IMR-90 (cell line): ENCODE measurements around the gene ADGRB3. TPM values are rescaled to one million over a fixed set of nuclear protein-coding genes. Genes with fewer than 3 reads are reported as not detected.

Source experiments
- ATAC-seq: fragments of 200-7000 bp; cut with Tn5 transposase; 2 replicates; pipeline ENCODE4 v1.9.1; 2020; ENCODE audit warnings: low read depth, mild to moderate bottlenecking, moderate library complexity
- BruUV-seq: library from RNA; stranded (reverse); fragments of 400-500 nt; replicated peaks from 2 replicates; lab custom pipeline; 2021; lab: Mats Ljungman, UMichigan
- CTCF ChIA-PET: fragments of 300-600 bp; formaldehyde crosslinking; extraction: SDS; loops from one replicate; lab custom pipeline; 2021; ENCODE audit warnings: antibody characterized with exemption; lab: Yijun Ruan, JAX
- POLR2A ChIA-PET: fragments of 300-600 bp; sonication (Branson Sonifier 250); formaldehyde crosslinking; loops from one replicate; lab custom pipeline; 2022; ENCODE audit warnings: antibody characterized with exemption; ENCODE audit not compliant: unreplicated experiment; lab: Charles Lee
- DNase-seq: peaks from one replicate; pipeline ENCODE4 v3.0.0; 2013
- H2AFZ ChIP-seq: replicated peaks from 2 replicates; pipeline ENCODE3; 2013; ENCODE audit warnings: low read length, mild to moderate bottlenecking; ENCODE audit not compliant: poor library complexity
- H2AK5ac ChIP-seq: 2 replicates; pipeline ENCODE4 v1.6.1; 2013; ENCODE audit warnings: low read depth, low read length, inconsistent platforms
- H2AK9ac ChIP-seq: replicated peaks from 2 replicates; pipeline ENCODE3; 2013; ENCODE audit warnings: mild to moderate bottlenecking, low read depth, low read length, moderate library complexity; ENCODE audit not compliant: poor library complexity
- H2BK120ac ChIP-seq: 2 replicates; pipeline ENCODE4 v1.6.1; 2013; ENCODE audit warnings: low read depth, low read length, inconsistent platforms
- H2BK15ac ChIP-seq: 3 replicates; pipeline ENCODE4 v1.6.1; 2013; ENCODE audit warnings: low read depth, low read length, inconsistent platforms
- H2BK20ac ChIP-seq: 2 replicates; pipeline ENCODE4 v1.6.1; 2013; ENCODE audit warnings: low read depth, mild to moderate bottlenecking, inconsistent platforms, low read length, moderate library complexity
- H2BK5ac ChIP-seq: 2 replicates; pipeline ENCODE4 v1.6.1; 2013; ENCODE audit warnings: mild to moderate bottlenecking, low read depth, low read length, inconsistent platforms; ENCODE audit not compliant: poor library complexity, severe bottlenecking
- H3K14ac ChIP-seq: replicated peaks from 2 replicates; pipeline ENCODE4 v1.6.1; 2013; ENCODE audit warnings: low read depth, low read length, inconsistent platforms
- H3K18ac ChIP-seq: 2 replicates; pipeline ENCODE4 v1.6.1; 2013; ENCODE audit warnings: low read depth, low read length, control low read depth
- H3K23ac ChIP-seq: 2 replicates; pipeline ENCODE4 v1.6.1; 2013; ENCODE audit warnings: low read depth, low read length, inconsistent platforms
- H3K27ac ChIP-seq: 2 replicates; pipeline ENCODE4 v1.5.1; 2013; ENCODE audit warnings: mild to moderate bottlenecking, control low read depth, low read length; ENCODE audit not compliant: insufficient read depth
- H3K27me3 ChIP-seq: 2 replicates; pipeline ENCODE4 v1.6.1; 2013; ENCODE audit warnings: low read length; ENCODE audit not compliant: control insufficient read depth, insufficient read depth
- H3K36me3 ChIP-seq: 2 replicates; pipeline ENCODE4 v1.6.1; 2013; ENCODE audit warnings: low read length, mixed read lengths; ENCODE audit not compliant: control insufficient read depth, insufficient read depth
- H3K4ac ChIP-seq: 2 replicates; pipeline ENCODE4 v1.6.1; 2013; ENCODE audit warnings: low read depth, low read length, inconsistent platforms
- H3K4me1 ChIP-seq: 2 replicates; pipeline ENCODE4 v1.6.1; 2013; ENCODE audit warnings: low read length, mixed read lengths; ENCODE audit not compliant: control insufficient read depth, insufficient read depth
- H3K4me2 ChIP-seq: 2 replicates; pipeline ENCODE4 v1.6.1; 2013; ENCODE audit warnings: low read depth, mild to moderate bottlenecking, control low read depth, low read length, moderate library complexity
- H3K4me3 ChIP-seq: 2 replicates; pipeline ENCODE4 v1.5.1; 2013; ENCODE audit warnings: low read depth, mild to moderate bottlenecking, control low read depth, low read length, moderate library complexity; ENCODE audit not compliant: insufficient read depth
- H3K56ac ChIP-seq: 2 replicates; pipeline ENCODE4 v1.6.1; 2013; ENCODE audit warnings: low read length, inconsistent platforms; ENCODE audit not compliant: insufficient read depth; ENCODE audit errors: extremely low read depth
- H3K79me1 ChIP-seq, 2 experiments: 2 replicates each; pipeline ENCODE4 v1.6.1; 2013; ENCODE audit warnings: low read length in 2 of 2, inconsistent platforms in 1 of 2, low read depth in 1 of 2
- H3K9ac ChIP-seq: 2 replicates; pipeline ENCODE4 v1.6.1; 2013; ENCODE audit warnings: low read depth, low read length, control low read depth
- H3K9me1 ChIP-seq: 2 replicates; pipeline ENCODE4 v1.6.1; 2013; ENCODE audit warnings: low read length, inconsistent platforms; ENCODE audit not compliant: insufficient read depth
- H3K9me3 ChIP-seq: 2 replicates; pipeline ENCODE4 v1.6.1; 2013; ENCODE audit warnings: low read length; ENCODE audit not compliant: control insufficient read depth, insufficient read depth
- H4K20me1 ChIP-seq: 2 replicates; pipeline ENCODE4 v1.6.1; 2013; ENCODE audit warnings: low read length, inconsistent platforms; ENCODE audit not compliant: insufficient read depth
- H4K5ac ChIP-seq: 2 replicates; pipeline ENCODE4 v1.6.1; 2013; ENCODE audit warnings: mild to moderate bottlenecking, low read depth, low read length, control low read depth
- H4K8ac ChIP-seq, 2 experiments: 2 replicates each; pipeline ENCODE4 v1.6.1; 2013; ENCODE audit warnings: low read depth in 2 of 2, low read length in 2 of 2, control low read depth in 1 of 2, inconsistent platforms in 1 of 2
- H4K91ac ChIP-seq: 2 replicates; pipeline ENCODE4 v1.6.1; 2013; ENCODE audit warnings: low read depth, low read length, inconsistent platforms; ENCODE audit not compliant: insufficient read depth
- CEBPB ChIP-seq: IDR thresholded peaks from 2 replicates; pipeline ENCODE4 v1.6.1; 2012; ENCODE audit warnings: low read depth, low read length, improper control_type of control experiment
- ELK1 ChIP-seq: fragments of 150-350 bp; IDR thresholded peaks from 2 replicates; pipeline ENCODE4 v1.6.1; 2016; ENCODE audit warnings: low read depth, mild to moderate bottlenecking, low read length, moderate library complexity, borderline replicate concordance
- MAFK ChIP-seq: IDR thresholded peaks from 2 replicates; pipeline ENCODE4 v1.6.1; 2012; ENCODE audit warnings: low read depth, low read length, improper control_type of control experiment
- NFE2L2 ChIP-seq: fragments of 150-350 bp; IDR thresholded peaks from 2 replicates; pipeline ENCODE4 v1.6.1; 2016; ENCODE audit warnings: low read depth, mild to moderate bottlenecking, low read length
- RFX5 ChIP-seq: IDR thresholded peaks from 2 replicates; pipeline ENCODE4 v1.8.0; 2012; ENCODE audit warnings: low read depth, mild to moderate bottlenecking, low read length, moderate library complexity
- SMC3 ChIP-seq: fragments of 150-350 bp; IDR thresholded peaks from 2 replicates; pipeline ENCODE4 v1.6.1; 2016; ENCODE audit warnings: low read depth, mild to moderate bottlenecking, antibody characterized with exemption, low read length, moderate library complexity
- WGBS, 2 experiments: methylation state at CpG; one replicate each; pipeline versions ENCODE4 v1.1.5 to v1.1.7; 2013; ENCODE audit warnings: missing lambda C conversion rate in 2 of 2; ENCODE audit not compliant: insufficient read length in 1 of 2; ENCODE audit errors: extremely low coverage in 2 of 2; 5-methylcytosine and 5-hydroxymethylcytosine counted together
- dilution Hi-C: fragments of 300-500 bp; cut with HindIII; formaldehyde crosslinking; loops from one replicate; pipeline ENCODE4 v1.14.3; 2018; ENCODE audit warnings: low sequenced_read_pairs; ENCODE audit not compliant: unreplicated experiment
- in situ Hi-C: fragments of 300-500 bp; cut with MboI; formaldehyde crosslinking; loops from 3 replicates; pipeline ENCODE4 v1.14.3; 2019; ENCODE audit warnings: low sequenced_read_pairs, inconsistent platforms, mixed read lengths
- intact Hi-C: fragments of 100-400 bp; cut with micrococcal nuclease; formaldehyde crosslinking; loops from 2 replicates; pipeline ENCODE4 v1.10.0; 2022
- polyA plus RNA-seq, 3 experiments: library from polyadenylated mRNA; depleted of rRNA; stranded (reverse); fragments of >200 nt; gene quantifications; 2 replicates each; pipeline ENCODE4 v1.2.3, GENCODE V29; 2012; ENCODE audit warnings: low replicate concordance in 1 of 3
- total RNA-seq: library from RNA; depleted of rRNA; stranded (reverse); fragments of >200 nt; gene quantifications from 2 replicates; pipeline ENCODE4 v1.2.3, GENCODE V29; 2012
- TF ChIP-seq, protein P1 (sequence below): fragments of 150-350 bp; IDR thresholded peaks from 2 replicates; pipeline ENCODE4 v1.6.1; 2017; ENCODE audit warnings: mild to moderate bottlenecking, antibody characterized with exemption, low read length, low read depth

Gene ADGRB3
- total and polyA plus RNA-seq, 2 of the 4 experiments (the other 2 are of a cell fraction), result not detected

- DNase-seq, result no peak
- H4K5ac ChIP-seq, result no peak overlapping the region
- no peak overlapping the region for H3K4ac ChIP-seq
- H2BK20ac ChIP-seq, result no peak overlapping the region
- no peak overlapping the region for H2BK5ac ChIP-seq
- H2BK120ac ChIP-seq, result no peak overlapping the region
- H3K36me3 ChIP-seq, result no peaks in the 10 kb centered on the region
- no peak overlapping the region for H3K4me3 ChIP-seq
- ATAC-seq, result no peak
- no peak overlapping the region for H3K9ac ChIP-seq
- H3K14ac ChIP-seq, result no peak overlapping the region
- H2BK15ac ChIP-seq, result no peak overlapping the region
- H3K4me1 ChIP-seq, result no peaks in the 10 kb centered on the region
- H3K4me2 ChIP-seq, result no peak overlapping the region
- H3K56ac ChIP-seq, result no peak overlapping the region
- no peaks in the 10 kb centered on the region for H4K20me1 ChIP-seq
- H4K91ac ChIP-seq, result no peak overlapping the region
- no TSS peak for BruUV-seq
- ChIA-PET CTCF (no interaction called here), POLR2A (no interaction called here)
- WGBS, 2 experiments, result no CpG with 5 or more reads among the region's 4 CpGs
- H2AK9ac ChIP-seq, result no peak overlapping the region
- H3K79me1 ChIP-seq, result no peaks in the 10 kb centered on the region
- H3K9me3 ChIP-seq, result no peaks in the 10 kb centered on the region
- TF ChIP-seq NFE2L2 (no peak), RFX5 (no peak), MAFK (no peak), ELK1 (no peak), SMC3 (no peak), CEBPB (no peak)
- TF ChIP-seq, protein P1, sequence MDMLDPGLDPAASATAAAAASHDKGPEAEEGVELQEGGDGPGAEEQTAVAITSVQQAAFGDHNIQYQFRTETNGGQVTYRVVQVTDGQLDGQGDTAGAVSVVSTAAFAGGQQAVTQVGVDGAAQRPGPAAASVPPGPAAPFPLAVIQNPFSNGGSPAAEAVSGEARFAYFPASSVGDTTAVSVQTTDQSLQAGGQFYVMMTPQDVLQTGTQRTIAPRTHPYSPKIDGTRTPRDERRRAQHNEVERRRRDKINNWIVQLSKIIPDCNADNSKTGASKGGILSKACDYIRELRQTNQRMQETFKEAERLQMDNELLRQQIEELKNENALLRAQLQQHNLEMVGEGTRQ, result no peak
- H3K9me1 ChIP-seq, result no peaks in the 10 kb centered on the region
- intact Hi-C loops, result no loop called here
- H2AK5ac ChIP-seq, result no peak overlapping the region
- H3K27ac ChIP-seq, result no peak overlapping the region
- no peak overlapping the region for H3K18ac ChIP-seq
- in situ Hi-C loops, result no loop called here
- no peak overlapping the region for H4K8ac ChIP-seq
- H2AFZ ChIP-seq, result no peak overlapping the region
- H3K27me3 ChIP-seq, result no peaks in the 10 kb centered on the region
- H3K23ac ChIP-seq, result no peak overlapping the region
- dilution Hi-C loops, result no loop called here
Observed at GRCh38 chr6:68695403-68695802, 60.3 kb downstream of the ADGRB3 start.
